ENCODE measurements around the gene PCBP2.

PCBP2 gene

GRCh38 chr12:53523131-53523530 is 71.2 kb downstream of the PCBP2 start:
- Histone ChIP-seq H3K36me3 (ENCODE audit: control insufficient read depth, insufficient read depth, low read length, severe bottlenecking) (peaks cover 72% of the 10 kb centered on the region), H3K4me1 (ENCODE audit: control insufficient read depth, insufficient read depth, low read length) (no peaks in the 10 kb centered on the region), H3K9me3 (ENCODE audit: control insufficient read depth, low read length) (no peaks in the 10 kb centered on the region), H3K9ac (ENCODE audit: low read length) (no peak overlapping the region), H3K4me3 (ENCODE audit: low read length) (no peak overlapping the region), H3K27me3 (replicated peaks; ENCODE audit: control insufficient read depth, insufficient read depth, low read length) (no peaks in the 10 kb centered on the region)
- DNase-seq (ENCODE audit: low read depth): no peak

- DNase-seq (ENCODE audit: low read depth): no peak
- Histone ChIP-seq H3K9me3 (ENCODE audit: control insufficient read depth, low read length) (no peaks in the 10 kb centered on the region), H3K4me3 (ENCODE audit: low read length) (no peak overlapping the region), H3K4me1 (ENCODE audit: control insufficient read depth, insufficient read depth, low read length) (no peaks in the 10 kb centered on the region), H3K36me3 (ENCODE audit: control insufficient read depth, insufficient read depth, low read length, severe bottlenecking) (peaks cover 65% of the 10 kb centered on the region), H3K27me3 (replicated peaks; ENCODE audit: control insufficient read depth, insufficient read depth, low read length) (no peaks in the 10 kb centered on the region), H3K9ac (ENCODE audit: low read length) (no peak overlapping the region)
Observed at GRCh38 chr12:53524476-53524875, 72.6 kb downstream of the PCBP2 start.

- no peak overlapping the region for H3K9ac ChIP-seq (ENCODE audit: low read length)
- no peak for DNase-seq (ENCODE audit: low read depth)
- H3K9me3 ChIP-seq (ENCODE audit: control insufficient read depth, low read length): no peaks in the 10 kb centered on the region
- peaks cover 14% of the 10 kb centered on the region for H3K4me1 ChIP-seq (ENCODE audit: control insufficient read depth, insufficient read depth, low read length)
- H3K4me3 ChIP-seq (ENCODE audit: low read length): no peak overlapping the region
- no peaks in the 10 kb centered on the region for H3K27me3 ChIP-seq (replicated peaks; ENCODE audit: control insufficient read depth, insufficient read depth, low read length)
- H3K36me3 ChIP-seq (ENCODE audit: control insufficient read depth, insufficient read depth, low read length, severe bottlenecking): peaks cover 64% of the 10 kb centered on the region
Observed at GRCh38 chr12:53530061-53530460, 78.2 kb downstream of the PCBP2 start.

Measured in adipocyte (in vitro differentiated cells).